Smooth muscle cell (in vitro differentiated cells): ENCODE results near the gene KRTCAP2. TPM values are rescaled to one million over a fixed set of nuclear protein-coding genes. Genes with fewer than 3 reads are reported as not detected.

Experiments used
- DNase-seq: peaks from one replicate; lab custom pipeline; 2025; ENCODE audit not compliant: unreplicated experiment; lab: John Stamatoyannopoulos, UW
- H2AFZ ChIP-seq: fragments of 200-600 bp; sonication (generic); 2 replicates; pipeline ENCODE4 v1.6.0; 2016; ENCODE audit warnings: antibody characterized with exemption, low read depth, mild to moderate bottlenecking
- H3F3A ChIP-seq: fragments of 200-600 bp; sonication (generic); 2 replicates; pipeline ENCODE4 v1.6.0; 2017; ENCODE audit warnings: antibody characterized with exemption, low read depth
- H3K27ac ChIP-seq: fragments of 200-600 bp; sonication (generic); 2 replicates; pipeline ENCODE4 v1.5.1; 2016; ENCODE audit warnings: low read depth, mild to moderate bottlenecking
- H3K27me3 ChIP-seq: fragments of 200-600 bp; sonication (generic); 2 replicates; pipeline ENCODE4 v1.6.1; 2016; ENCODE audit warnings: low read depth, mild to moderate bottlenecking
- H3K36me3 ChIP-seq: fragments of 200-600 bp; sonication (generic); 2 replicates; pipeline ENCODE4 v1.5.1; 2016; ENCODE audit warnings: low read depth
- H3K4me1 ChIP-seq: fragments of 200-600 bp; sonication (generic); 2 replicates; pipeline ENCODE4 v1.5.1; 2016; ENCODE audit warnings: low read depth
- H3K4me2 ChIP-seq: fragments of 200-600 bp; sonication (generic); 2 replicates; pipeline ENCODE4 v1.6.0; 2016; ENCODE audit warnings: mild to moderate bottlenecking
- H3K4me3 ChIP-seq: fragments of 200-600 bp; sonication (generic); 2 replicates; pipeline ENCODE4 v1.5.1; 2016; ENCODE audit warnings: mild to moderate bottlenecking
- H3K79me2 ChIP-seq: fragments of 200-600 bp; sonication (generic); 2 replicates; pipeline ENCODE4 v1.6.0; 2016; ENCODE audit warnings: low read depth, mild to moderate bottlenecking
- H3K9ac ChIP-seq: fragments of 200-600 bp; sonication (generic); 2 replicates; pipeline ENCODE4 v1.6.0; 2016; ENCODE audit warnings: low read depth
- H3K9me3 ChIP-seq: fragments of 200-600 bp; sonication (generic); replicated peaks from 2 replicates; pipeline ENCODE4 v1.5.1; 2016; ENCODE audit warnings: low read depth
- H4K20me1 ChIP-seq: fragments of 200-600 bp; sonication (generic); 2 replicates; pipeline ENCODE4 v1.6.0; 2016; ENCODE audit warnings: low read depth
- WGBS: methylation state at CpG from one replicate; pipeline ENCODE4 v1.1.7; 2016; ENCODE audit warnings: low lambda C conversion rate; 5-methylcytosine and 5-hydroxymethylcytosine counted together
- polyA plus RNA-seq: library from polyadenylated mRNA; unstranded; fragments of >200 nt; fragmentation: Nextera tagmentation; extraction: Ambion mirVana; gene quantifications from 2 replicates; pipeline ENCODE4 v1.2.1, GENCODE V29; 2016
- total RNA-seq: library from RNA; depleted of rRNA; stranded (reverse); fragments of >200 nt; gene quantifications from 2 replicates; pipeline ENCODE4 v1.2.3, GENCODE V29; 2014
- TF ChIP-seq, protein P1 (sequence below): fragments of 200-600 bp; sonication (generic); IDR thresholded peaks from 2 replicates; pipeline ENCODE4 v1.5.1; 2017; ENCODE audit warnings: borderline replicate concordance, mild to moderate bottlenecking, antibody characterized with exemption; ENCODE audit not compliant: insufficient read depth, poor library complexity, severe bottlenecking

The KRTCAP2 gene
- total and polyA plus RNA-seq, 2 experiments from 2014 or later, result 283 to 607 TPM

DNA sequence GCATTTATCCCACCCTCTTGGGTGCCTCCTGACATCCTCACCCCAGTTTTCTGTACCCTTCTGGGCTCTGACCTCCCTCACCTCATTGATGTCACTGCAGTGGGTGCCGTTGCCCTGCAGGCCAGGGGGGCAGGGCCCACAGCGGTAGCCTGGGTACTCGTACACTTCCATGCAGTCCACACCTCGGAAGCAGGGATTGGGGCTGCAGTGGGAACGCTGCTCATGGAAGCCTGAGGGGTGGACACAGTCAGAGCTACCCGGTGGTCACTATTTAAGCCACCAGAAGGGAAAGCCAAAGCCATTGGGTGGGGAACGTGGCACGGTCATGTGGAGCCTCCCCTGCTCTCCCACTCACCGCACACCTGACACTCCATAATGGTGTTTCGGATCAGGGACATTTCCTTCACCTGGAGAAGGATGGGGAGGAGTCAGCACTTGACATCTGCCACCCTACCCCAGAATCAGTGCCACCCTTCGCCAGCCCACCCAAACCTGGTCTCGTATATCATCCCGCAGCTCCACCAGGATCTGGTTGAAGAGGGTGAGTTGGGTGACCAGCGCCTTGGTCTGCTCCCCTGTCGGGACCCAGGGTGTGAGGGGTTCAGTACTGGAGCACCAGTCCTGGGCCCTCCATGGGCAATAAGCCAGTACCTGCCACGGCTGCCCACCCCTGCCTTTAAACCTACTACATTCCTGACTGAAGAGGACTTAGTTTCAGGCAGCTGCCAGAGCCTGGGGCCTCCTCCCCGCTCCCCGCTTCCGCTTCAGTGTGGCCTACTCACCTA lies 29.8 kb upstream of the KRTCAP2 start:
- Histone ChIP-seq H3K4me1 (no peaks in the 10 kb centered on the region), H3K9ac (no peak overlapping the region), H3K36me3 (no peaks in the 10 kb centered on the region), H3K27me3 (no peaks in the 10 kb centered on the region), H3K79me2 (no peaks in the 10 kb centered on the region), H3K9me3 (no peaks in the 10 kb centered on the region), H2AFZ (no peak overlapping the region), H3K4me2 (no peak overlapping the region), H3K4me3 (no peak overlapping the region), H3K27ac (no peak overlapping the region), H3F3A (peaks cover 4% of the 10 kb centered on the region), H4K20me1 (no peaks in the 10 kb centered on the region)
- DNase-seq, result no peak
- WGBS, result 94% methylated on average over 19 of the region's 19 CpGs
- TF ChIP-seq, protein P1, sequence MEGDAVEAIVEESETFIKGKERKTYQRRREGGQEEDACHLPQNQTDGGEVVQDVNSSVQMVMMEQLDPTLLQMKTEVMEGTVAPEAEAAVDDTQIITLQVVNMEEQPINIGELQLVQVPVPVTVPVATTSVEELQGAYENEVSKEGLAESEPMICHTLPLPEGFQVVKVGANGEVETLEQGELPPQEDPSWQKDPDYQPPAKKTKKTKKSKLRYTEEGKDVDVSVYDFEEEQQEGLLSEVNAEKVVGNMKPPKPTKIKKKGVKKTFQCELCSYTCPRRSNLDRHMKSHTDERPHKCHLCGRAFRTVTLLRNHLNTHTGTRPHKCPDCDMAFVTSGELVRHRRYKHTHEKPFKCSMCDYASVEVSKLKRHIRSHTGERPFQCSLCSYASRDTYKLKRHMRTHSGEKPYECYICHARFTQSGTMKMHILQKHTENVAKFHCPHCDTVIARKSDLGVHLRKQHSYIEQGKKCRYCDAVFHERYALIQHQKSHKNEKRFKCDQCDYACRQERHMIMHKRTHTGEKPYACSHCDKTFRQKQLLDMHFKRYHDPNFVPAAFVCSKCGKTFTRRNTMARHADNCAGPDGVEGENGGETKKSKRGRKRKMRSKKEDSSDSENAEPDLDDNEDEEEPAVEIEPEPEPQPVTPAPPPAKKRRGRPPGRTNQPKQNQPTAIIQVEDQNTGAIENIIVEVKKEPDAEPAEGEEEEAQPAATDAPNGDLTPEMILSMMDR, result no peak

- Histone ChIP-seq H3K4me3 (no peak overlapping the region), H3K79me2 (no peaks in the 10 kb centered on the region), H3K27me3 (no peaks in the 10 kb centered on the region), H3K36me3 (no peaks in the 10 kb centered on the region), H2AFZ (no peak overlapping the region), H3K9me3 (no peaks in the 10 kb centered on the region), H3F3A (peaks cover under 1% of the 10 kb centered on the region), H3K4me1 (peaks cover under 1% of the 10 kb centered on the region), H3K4me2 (no peak overlapping the region), H4K20me1 (no peaks in the 10 kb centered on the region), H3K27ac (no peak overlapping the region), H3K9ac (no peak overlapping the region)
- TF ChIP-seq, protein P1, result no peak
- WGBS, result 93% methylated on average over 6 of the region's 7 CpGs
- no peak for DNase-seq
Measured at GRCh38 chr1:155202198-155202597, 29.1 kb upstream of the KRTCAP2 start.

DNA sequence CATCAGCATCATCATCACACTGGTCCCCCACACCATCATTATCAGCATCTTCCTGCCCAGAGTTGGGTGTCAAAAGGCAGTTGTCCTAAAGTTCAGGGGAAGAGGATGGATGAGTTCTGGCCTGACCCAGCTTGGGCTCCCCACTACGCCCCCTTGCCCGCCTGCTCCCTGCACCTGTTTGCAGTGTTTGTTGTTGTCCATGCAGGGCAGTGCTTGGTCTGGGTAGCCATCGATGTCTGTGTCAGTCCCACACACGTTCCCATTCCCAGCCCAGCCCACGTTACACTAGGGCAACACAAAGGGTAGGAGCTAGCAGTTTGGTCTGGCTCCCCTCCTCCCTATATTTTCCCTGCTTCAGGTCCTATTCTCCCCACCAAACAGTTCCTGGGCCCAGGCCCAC lies 27.8 kb upstream of the KRTCAP2 start:
- Histone ChIP-seq H3K27me3 (no peaks in the 10 kb centered on the region), H4K20me1 (no peaks in the 10 kb centered on the region), H3K4me1 (peaks cover 9% of the 10 kb centered on the region), H3K9me3 (no peaks in the 10 kb centered on the region), H3K36me3 (no peaks in the 10 kb centered on the region), H3K27ac (no peak overlapping the region), H2AFZ (no peak overlapping the region), H3K9ac (no peak overlapping the region), H3K4me2 (no peak overlapping the region), H3K4me3 (no peak overlapping the region), H3K79me2 (no peaks in the 10 kb centered on the region), H3F3A (no peaks in the 10 kb centered on the region)
- TF ChIP-seq, protein P1, result no peak
- no peak for DNase-seq
- WGBS, result 95% methylated on average over 5 of the region's 5 CpGs

DNA sequence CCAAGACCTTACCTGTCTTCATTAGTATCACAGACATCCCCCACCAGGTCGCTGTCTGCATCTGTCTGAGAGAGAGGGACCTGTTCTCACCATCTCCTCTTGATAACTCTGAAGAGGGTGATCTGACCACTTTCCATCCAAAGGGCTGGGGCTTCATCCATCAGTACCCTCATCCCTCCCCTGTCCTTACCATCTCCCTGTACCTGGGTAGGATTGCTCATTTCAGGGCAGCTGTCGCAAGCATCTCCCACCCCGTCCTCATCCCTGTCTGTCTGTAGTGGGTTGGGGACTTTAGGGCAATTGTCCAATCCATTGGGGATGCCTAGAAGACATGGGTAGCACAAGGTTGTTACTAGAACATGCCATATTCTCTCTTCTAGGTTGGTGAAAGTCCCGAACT lies 26.7 kb upstream of the KRTCAP2 start:
- DNase-seq, result no peak
- Histone ChIP-seq H3K27ac (no peak overlapping the region), H3K9me3 (no peaks in the 10 kb centered on the region), H3K4me3 (no peak overlapping the region), H3K9ac (no peak overlapping the region), H2AFZ (no peak overlapping the region), H4K20me1 (no peaks in the 10 kb centered on the region), H3K4me1 (peaks cover 9% of the 10 kb centered on the region), H3K4me2 (no peak overlapping the region), H3K79me2 (no peaks in the 10 kb centered on the region), H3F3A (peaks cover 3% of the 10 kb centered on the region), H3K36me3 (no peaks in the 10 kb centered on the region), H3K27me3 (no peaks in the 10 kb centered on the region)
- TF ChIP-seq, protein P1, result no peak
- 91% methylated on average over 4 of the region's 4 CpGs for WGBS
